ENCODE data around the gene COX19. TPM values are rescaled to one million over a fixed set of nuclear protein-coding genes. Genes with fewer than 3 reads are reported as not detected.
A peak's percentile ranks its signal among the peaks of the same experiment; 100 is the strongest.

COX19 gene
- total RNA-seq, 1 experiment from 2014 or later = 24.8 TPM

DNA sequence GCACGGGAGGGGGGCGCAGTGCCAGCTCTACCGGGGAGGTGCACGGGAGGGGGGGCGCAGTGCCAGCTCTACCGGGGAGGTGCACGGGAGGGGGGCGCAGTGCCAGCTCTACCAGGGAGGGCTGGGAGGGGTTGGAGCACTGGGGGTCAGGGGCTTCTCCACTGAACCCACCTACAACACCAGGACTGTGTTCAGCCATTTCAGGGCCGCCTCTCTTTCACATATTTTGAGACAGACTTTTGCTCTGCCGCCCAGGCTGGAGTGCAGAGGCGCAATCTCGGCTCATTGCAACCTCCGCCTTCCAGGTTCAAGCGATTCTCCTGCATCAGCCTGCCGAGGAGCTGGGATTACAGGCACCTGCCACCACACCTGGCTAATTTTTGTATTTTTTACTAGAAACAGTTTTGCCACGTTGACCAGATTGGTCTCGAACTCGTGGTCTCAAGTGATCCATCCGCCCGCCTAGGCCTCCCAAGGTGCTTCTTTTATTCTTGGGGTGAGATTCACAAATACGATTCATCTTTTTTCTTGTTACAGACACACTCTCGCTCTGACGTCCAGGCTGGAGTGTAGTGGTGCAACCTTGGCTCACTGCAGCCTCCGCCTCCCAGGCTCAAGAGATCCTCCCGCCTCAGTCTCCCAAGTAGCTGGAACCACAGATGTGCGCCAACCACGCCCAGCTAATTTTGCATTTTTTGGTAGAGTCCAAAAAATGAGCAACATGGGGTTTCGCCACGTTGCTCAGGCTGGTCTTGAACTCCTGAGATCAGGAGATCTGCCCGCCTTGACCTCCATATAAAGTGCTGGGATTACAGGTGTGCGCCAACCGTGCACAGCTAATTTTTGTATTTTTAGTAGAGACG is 57.9 kb downstream of the COX19 start:
- ChIA-PET CTCF (no interaction called here), POLR2A (no interaction called here)
- DNase-seq = no peak
- Histone ChIP-seq H3K27me3 (replicated peaks; ENCODE audit: control insufficient read depth, insufficient read depth, low read length) (no peaks in the 10 kb centered on the region), H3K4me3 (ENCODE audit: low read depth, low read length) (no peak overlapping the region), H3K4me1 (no peaks in the 10 kb centered on the region), H3K9me3 (no peaks in the 10 kb centered on the region), H3K36me3 (ENCODE audit: control insufficient read depth, insufficient read depth, low read length) (no peaks in the 10 kb centered on the region; the same call in 1 of the 2 replicates)
- Mint-ChIP-seq H3K4me3 (ENCODE audit: unreplicated experiment) (no peak overlapping the region), H3K36me3 (ENCODE audit: insufficient read depth, unreplicated experiment) (peaks cover 32% of the 10 kb centered on the region), H3K9me3 (ENCODE audit: unreplicated experiment) (no peaks in the 10 kb centered on the region), H3K27ac (ENCODE audit: unreplicated experiment) (no peak overlapping the region), H3K27me3 (ENCODE audit: insufficient read depth, unreplicated experiment) (no peaks in the 10 kb centered on the region), H3K4me1 (ENCODE audit: low read depth, unreplicated experiment) (peaks cover 6% of the 10 kb centered on the region)
- no TSS peak for BruUV-seq (replicated peaks)
- TF ChIP-seq, protein P1, sequence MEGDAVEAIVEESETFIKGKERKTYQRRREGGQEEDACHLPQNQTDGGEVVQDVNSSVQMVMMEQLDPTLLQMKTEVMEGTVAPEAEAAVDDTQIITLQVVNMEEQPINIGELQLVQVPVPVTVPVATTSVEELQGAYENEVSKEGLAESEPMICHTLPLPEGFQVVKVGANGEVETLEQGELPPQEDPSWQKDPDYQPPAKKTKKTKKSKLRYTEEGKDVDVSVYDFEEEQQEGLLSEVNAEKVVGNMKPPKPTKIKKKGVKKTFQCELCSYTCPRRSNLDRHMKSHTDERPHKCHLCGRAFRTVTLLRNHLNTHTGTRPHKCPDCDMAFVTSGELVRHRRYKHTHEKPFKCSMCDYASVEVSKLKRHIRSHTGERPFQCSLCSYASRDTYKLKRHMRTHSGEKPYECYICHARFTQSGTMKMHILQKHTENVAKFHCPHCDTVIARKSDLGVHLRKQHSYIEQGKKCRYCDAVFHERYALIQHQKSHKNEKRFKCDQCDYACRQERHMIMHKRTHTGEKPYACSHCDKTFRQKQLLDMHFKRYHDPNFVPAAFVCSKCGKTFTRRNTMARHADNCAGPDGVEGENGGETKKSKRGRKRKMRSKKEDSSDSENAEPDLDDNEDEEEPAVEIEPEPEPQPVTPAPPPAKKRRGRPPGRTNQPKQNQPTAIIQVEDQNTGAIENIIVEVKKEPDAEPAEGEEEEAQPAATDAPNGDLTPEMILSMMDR (IDR thresholded peaks at IDR 0.05; ENCODE audit: insufficient read depth in 1 of 2, low read depth in 1 of 2, low read length in 1 of 2, severe bottlenecking in 1 of 2, unreplicated experiment in 1 of 2) = no peak
- intact Hi-C loops (cut with micrococcal nuclease; ENCODE audit: unreplicated experiment) = no loop called here

DNA sequence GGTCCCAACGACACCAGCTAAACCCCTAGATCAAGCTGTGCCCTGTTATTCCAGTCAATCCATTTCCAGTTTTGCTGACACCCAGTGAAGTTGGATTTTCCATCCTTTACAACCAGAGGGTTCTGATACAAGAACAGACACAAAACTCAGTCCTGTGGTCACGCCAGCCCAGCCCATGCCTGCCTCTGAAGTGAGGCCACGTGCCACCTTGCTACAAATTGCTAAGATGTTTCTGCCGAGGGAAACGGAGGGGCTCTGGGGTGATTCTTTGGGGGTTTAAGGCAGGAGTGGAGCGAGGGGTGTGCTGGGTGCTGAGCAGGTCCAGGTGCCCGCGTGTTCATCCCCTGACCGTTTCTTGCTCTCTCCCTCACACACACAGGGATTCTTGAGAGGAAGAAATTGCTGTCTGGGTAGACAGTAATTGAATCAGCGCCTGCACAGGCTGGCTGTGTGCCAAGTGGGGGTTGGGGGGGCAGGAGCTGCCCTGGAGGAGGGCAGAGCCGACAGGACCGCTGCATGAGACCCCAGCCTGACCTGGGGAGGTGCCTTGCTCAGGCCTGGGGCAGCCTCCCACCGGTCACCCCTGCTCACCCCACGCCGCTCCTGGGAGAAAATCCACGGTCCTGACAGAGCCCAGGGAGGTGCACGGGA is 58.9 kb downstream of the COX19 start:
- Histone ChIP-seq H3K4me1 (no peaks in the 10 kb centered on the region), H3K36me3 (ENCODE audit: control insufficient read depth, insufficient read depth, low read length) (no peaks in the 10 kb centered on the region; the same call in 1 of the 2 replicates), H3K4me3 (ENCODE audit: low read depth, low read length) (no peak overlapping the region), H3K27me3 (replicated peaks; ENCODE audit: control insufficient read depth, insufficient read depth, low read length) (no peaks in the 10 kb centered on the region), H3K9me3 (no peaks in the 10 kb centered on the region)
- Mint-ChIP-seq H3K27me3 (ENCODE audit: insufficient read depth, unreplicated experiment) (no peaks in the 10 kb centered on the region), H3K4me1 (ENCODE audit: low read depth, unreplicated experiment) (peaks cover 6% of the 10 kb centered on the region), H3K4me3 (ENCODE audit: unreplicated experiment) (no peak overlapping the region), H3K36me3 (ENCODE audit: insufficient read depth, unreplicated experiment) (peaks cover 34% of the 10 kb centered on the region), H3K9me3 (ENCODE audit: unreplicated experiment) (no peaks in the 10 kb centered on the region), H3K27ac (ENCODE audit: unreplicated experiment) (no peak overlapping the region)
- intact Hi-C loops (cut with micrococcal nuclease; ENCODE audit: unreplicated experiment) = no loop called here
- no peak for DNase-seq
- BruUV-seq (replicated peaks) = no TSS peak
- CTCF ChIA-PET = no interaction called here
- TF ChIP-seq, protein P1 (IDR thresholded peaks at IDR 0.05; ENCODE audit: insufficient read depth in 1 of 2, low read depth in 1 of 2, low read length in 1 of 2, severe bottlenecking in 1 of 2, unreplicated experiment in 1 of 2) = no peak
- POLR2A ChIA-PET = no interaction called here

Small RNA genes lying within 50 kb of the gene (microRNA-seq; reads per million reads assigned to microRNA genes)
- 964 reads per million, percentile 87 among the genes with 10 or more reads in this experiment for gene MIR339

Other genes starting within 250 kb of the COX19 start
- 51.4 and 53.4 TPM in 2 replicates for gene DNAAF5, start 248.8 kb downstream of the COX19 start, total RNA-seq (2022)
- gene PRKAR1B, start 248.3 kb downstream of the COX19 start, total RNA-seq (2022) = 56.6 and 60.0 TPM in 2 replicates
- gene SUN1, start 143.1 kb downstream of the COX19 start, total RNA-seq (2022) = 141 and 146 TPM in 2 replicates
- gene GET4, start 99.0 kb downstream of the COX19 start, total RNA-seq (2022) = 124 and 130 TPM in 2 replicates
- gene ADAP1, start 20.9 kb downstream of the COX19 start, total RNA-seq (2022) = 65.6 and 77.6 TPM in 2 replicates
- 24.0 and 25.1 TPM in 2 replicates for gene CYP2W1, start 7.6 kb upstream of the COX19 start, total RNA-seq (2022)
- 1.8 and 3.0 TPM in 2 replicates for gene GPR146, start 69.0 kb upstream of the COX19 start, total RNA-seq (2022)
- 0.25 TPM in 1 of 2 replicates, not detected in the other for gene GPER1, start 112.6 kb upstream of the COX19 start, total RNA-seq (2022)
- 32.1 and 33.6 TPM in 2 replicates for gene ZFAND2A, start 184.6 kb upstream of the COX19 start, total RNA-seq (2022)

Measured in Caco-2 (cell line).